ENCODE measurements around the gene BRD7.

The BRD7 gene

GRCh38 chr16:50284131-50284911, 84.5 kb downstream of the BRD7 start:
- no peak overlapping the region for H3K4me3 ChIP-seq (replicated peaks; ENCODE audit: low read depth, low read length)
- H3K36me3 ChIP-seq (ENCODE audit: control insufficient read depth, insufficient read depth, low read length) = peaks cover 21% of the 10 kb centered on the region
- no peak for TF ChIP-seq CTCF (IDR thresholded peaks at IDR 0.05; ENCODE audit: insufficient read depth, low read length, poor library complexity, severe bottlenecking)
- no peaks in the 10 kb centered on the region for H3K27me3 ChIP-seq (replicated peaks; ENCODE audit: control insufficient read depth, insufficient read depth, low read length)
- DNase-seq (ENCODE audit: extremely low read depth, insufficient read length) = no peak

- Histone ChIP-seq H3K4me3 (replicated peaks; ENCODE audit: low read depth, low read length) (no peak overlapping the region), H3K27me3 (replicated peaks; ENCODE audit: control insufficient read depth, insufficient read depth, low read length) (no peaks in the 10 kb centered on the region), H3K36me3 (ENCODE audit: control insufficient read depth, insufficient read depth, low read length) (peaks cover 20% of the 10 kb centered on the region)
- no peak for DNase-seq (ENCODE audit: extremely low read depth, insufficient read length)
- TF ChIP-seq CTCF (IDR thresholded peaks at IDR 0.05; ENCODE audit: insufficient read depth, low read length, poor library complexity, severe bottlenecking) = no peak
These were observed 85.7 kb downstream of the BRD7 start for GRCh38 chr16:50282955-50283631.

GRCh38 chr16:50282010-50282538, 86.7 kb downstream of the BRD7 start:
- TF ChIP-seq CTCF (IDR thresholded peaks at IDR 0.05; ENCODE audit: insufficient read depth, low read length, poor library complexity, severe bottlenecking) = no peak
- Histone ChIP-seq H3K4me3 (replicated peaks; ENCODE audit: low read depth, low read length) (peak overlapping the region; percentile 44; the same call in 1 of the 2 replicates), H3K27me3 (replicated peaks; ENCODE audit: control insufficient read depth, insufficient read depth, low read length) (no peaks in the 10 kb centered on the region), H3K36me3 (ENCODE audit: control insufficient read depth, insufficient read depth, low read length) (peaks cover 12% of the 10 kb centered on the region)
- peak; percentile 87 for DNase-seq (ENCODE audit: extremely low read depth, insufficient read length)

GRCh38 chr16:50281391-50282009, 87.3 kb downstream of the BRD7 start:
- H3K27me3 ChIP-seq (replicated peaks; ENCODE audit: control insufficient read depth, insufficient read depth, low read length) = no peaks in the 10 kb centered on the region
- H3K4me3 ChIP-seq (replicated peaks; ENCODE audit: low read depth, low read length) = peak overlapping the region; percentile 44
- H3K36me3 ChIP-seq (ENCODE audit: control insufficient read depth, insufficient read depth, low read length) = peaks cover 12% of the 10 kb centered on the region
- no peak for TF ChIP-seq CTCF (IDR thresholded peaks at IDR 0.05; ENCODE audit: insufficient read depth, low read length, poor library complexity, severe bottlenecking)
- no peak for DNase-seq (ENCODE audit: extremely low read depth, insufficient read length)

GRCh38 chr16:50280932-50281331, 87.9 kb downstream of the BRD7 start:
- Histone ChIP-seq H3K4me3 (replicated peaks; ENCODE audit: low read depth, low read length) (no peak overlapping the region), H3K27me3 (replicated peaks; ENCODE audit: control insufficient read depth, insufficient read depth, low read length) (no peaks in the 10 kb centered on the region), H3K36me3 (ENCODE audit: control insufficient read depth, insufficient read depth, low read length) (peaks cover 12% of the 10 kb centered on the region)
- TF ChIP-seq CTCF (IDR thresholded peaks at IDR 0.05; ENCODE audit: insufficient read depth, low read length, poor library complexity, severe bottlenecking) = no peak
- no peak for DNase-seq (ENCODE audit: extremely low read depth, insufficient read length)

All from GM06990 (cell line).